IMR-90 (cell line): Measurements from ENCODE around the gene SLC4A2. TPM values are rescaled to one million over a fixed set of nuclear protein-coding genes. Genes with fewer than 3 reads are reported as not detected.

Experiments used
- ATAC-seq: fragments of 200-7000 bp; cut with Tn5 transposase; 2 replicates; pipeline ENCODE4 v1.9.1; 2020; ENCODE audit warnings: low read depth, mild to moderate bottlenecking, moderate library complexity
- BruUV-seq: library from RNA; stranded (reverse); fragments of 400-500 nt; replicated peaks from 2 replicates; lab custom pipeline; 2021; lab: Mats Ljungman, UMichigan
- CTCF ChIA-PET: fragments of 300-600 bp; formaldehyde crosslinking; extraction: SDS; loops from one replicate; lab custom pipeline; 2021; ENCODE audit warnings: antibody characterized with exemption; lab: Yijun Ruan, JAX
- POLR2A ChIA-PET: fragments of 300-600 bp; sonication (Branson Sonifier 250); formaldehyde crosslinking; loops from one replicate; lab custom pipeline; 2022; ENCODE audit warnings: antibody characterized with exemption; ENCODE audit not compliant: unreplicated experiment; lab: Charles Lee
- DNase-seq: peaks from one replicate; pipeline ENCODE4 v3.0.0; 2013
- H2AFZ ChIP-seq: replicated peaks from 2 replicates; pipeline ENCODE3; 2013; ENCODE audit warnings: low read length, mild to moderate bottlenecking; ENCODE audit not compliant: poor library complexity
- H2AK5ac ChIP-seq: 2 replicates; pipeline ENCODE4 v1.6.1; 2013; ENCODE audit warnings: low read depth, low read length, inconsistent platforms
- H2AK9ac ChIP-seq: replicated peaks from 2 replicates; pipeline ENCODE3; 2013; ENCODE audit warnings: mild to moderate bottlenecking, low read depth, low read length, moderate library complexity; ENCODE audit not compliant: poor library complexity
- H2BK120ac ChIP-seq: 2 replicates; pipeline ENCODE4 v1.6.1; 2013; ENCODE audit warnings: low read depth, low read length, inconsistent platforms
- H2BK15ac ChIP-seq: 3 replicates; pipeline ENCODE4 v1.6.1; 2013; ENCODE audit warnings: low read depth, low read length, inconsistent platforms
- H2BK20ac ChIP-seq: 2 replicates; pipeline ENCODE4 v1.6.1; 2013; ENCODE audit warnings: low read depth, mild to moderate bottlenecking, inconsistent platforms, low read length, moderate library complexity
- H2BK5ac ChIP-seq: 2 replicates; pipeline ENCODE4 v1.6.1; 2013; ENCODE audit warnings: mild to moderate bottlenecking, low read depth, low read length, inconsistent platforms; ENCODE audit not compliant: poor library complexity, severe bottlenecking
- H3K14ac ChIP-seq: replicated peaks from 2 replicates; pipeline ENCODE4 v1.6.1; 2013; ENCODE audit warnings: low read depth, low read length, inconsistent platforms
- H3K18ac ChIP-seq: 2 replicates; pipeline ENCODE4 v1.6.1; 2013; ENCODE audit warnings: low read depth, low read length, control low read depth
- H3K23ac ChIP-seq: 2 replicates; pipeline ENCODE4 v1.6.1; 2013; ENCODE audit warnings: low read depth, low read length, inconsistent platforms
- H3K27ac ChIP-seq: 2 replicates; pipeline ENCODE4 v1.5.1; 2013; ENCODE audit warnings: mild to moderate bottlenecking, control low read depth, low read length; ENCODE audit not compliant: insufficient read depth
- H3K27me3 ChIP-seq: 2 replicates; pipeline ENCODE4 v1.6.1; 2013; ENCODE audit warnings: low read length; ENCODE audit not compliant: control insufficient read depth, insufficient read depth
- H3K36me3 ChIP-seq: 2 replicates; pipeline ENCODE4 v1.6.1; 2013; ENCODE audit warnings: low read length, mixed read lengths; ENCODE audit not compliant: control insufficient read depth, insufficient read depth
- H3K4ac ChIP-seq: 2 replicates; pipeline ENCODE4 v1.6.1; 2013; ENCODE audit warnings: low read depth, low read length, inconsistent platforms
- H3K4me1 ChIP-seq: 2 replicates; pipeline ENCODE4 v1.6.1; 2013; ENCODE audit warnings: low read length, mixed read lengths; ENCODE audit not compliant: control insufficient read depth, insufficient read depth
- H3K4me2 ChIP-seq: 2 replicates; pipeline ENCODE4 v1.6.1; 2013; ENCODE audit warnings: low read depth, mild to moderate bottlenecking, control low read depth, low read length, moderate library complexity
- H3K4me3 ChIP-seq: 2 replicates; pipeline ENCODE4 v1.5.1; 2013; ENCODE audit warnings: low read depth, mild to moderate bottlenecking, control low read depth, low read length, moderate library complexity; ENCODE audit not compliant: insufficient read depth
- H3K56ac ChIP-seq: 2 replicates; pipeline ENCODE4 v1.6.1; 2013; ENCODE audit warnings: low read length, inconsistent platforms; ENCODE audit not compliant: insufficient read depth; ENCODE audit errors: extremely low read depth
- H3K79me1 ChIP-seq, 2 experiments: 2 replicates each; pipeline ENCODE4 v1.6.1; 2013; ENCODE audit warnings: low read length in 2 of 2, inconsistent platforms in 1 of 2, low read depth in 1 of 2
- H3K9ac ChIP-seq: 2 replicates; pipeline ENCODE4 v1.6.1; 2013; ENCODE audit warnings: low read depth, low read length, control low read depth
- H3K9me1 ChIP-seq: 2 replicates; pipeline ENCODE4 v1.6.1; 2013; ENCODE audit warnings: low read length, inconsistent platforms; ENCODE audit not compliant: insufficient read depth
- H3K9me3 ChIP-seq: 2 replicates; pipeline ENCODE4 v1.6.1; 2013; ENCODE audit warnings: low read length; ENCODE audit not compliant: control insufficient read depth, insufficient read depth
- H4K20me1 ChIP-seq: 2 replicates; pipeline ENCODE4 v1.6.1; 2013; ENCODE audit warnings: low read length, inconsistent platforms; ENCODE audit not compliant: insufficient read depth
- H4K5ac ChIP-seq: 2 replicates; pipeline ENCODE4 v1.6.1; 2013; ENCODE audit warnings: mild to moderate bottlenecking, low read depth, low read length, control low read depth
- H4K8ac ChIP-seq, 2 experiments: 2 replicates each; pipeline ENCODE4 v1.6.1; 2013; ENCODE audit warnings: low read depth in 2 of 2, low read length in 2 of 2, control low read depth in 1 of 2, inconsistent platforms in 1 of 2
- H4K91ac ChIP-seq: 2 replicates; pipeline ENCODE4 v1.6.1; 2013; ENCODE audit warnings: low read depth, low read length, inconsistent platforms; ENCODE audit not compliant: insufficient read depth
- BHLHE40 ChIP-seq: fragments of 150-350 bp; IDR thresholded peaks from 2 replicates; pipeline ENCODE4 v1.6.1; 2016; ENCODE audit warnings: mild to moderate bottlenecking, low read depth, low read length
- CHD1 ChIP-seq: IDR thresholded peaks from 2 replicates; pipeline ENCODE4 v1.6.1; 2012; ENCODE audit warnings: low read depth, low read length, improper control_type of control experiment
- CTCF ChIP-seq: conservative IDR thresholded peaks from 2 replicates; pipeline ENCODE4 v1.5.1; 2012; ENCODE audit warnings: mild to moderate bottlenecking, low read depth, low read length, improper control_type of control experiment
- ELK1 ChIP-seq: fragments of 150-350 bp; IDR thresholded peaks from 2 replicates; pipeline ENCODE4 v1.6.1; 2016; ENCODE audit warnings: low read depth, mild to moderate bottlenecking, low read length, moderate library complexity, borderline replicate concordance
- MAZ ChIP-seq: IDR thresholded peaks from 2 replicates; pipeline ENCODE4 v1.6.1; 2012; ENCODE audit warnings: low read depth, mild to moderate bottlenecking, low read length, improper control_type of control experiment, moderate library complexity, borderline replicate concordance
- MXI1 ChIP-seq: IDR thresholded peaks from 2 replicates; pipeline ENCODE4 v1.6.1; 2012; ENCODE audit warnings: low read depth, mild to moderate bottlenecking, low read length, moderate library complexity, borderline replicate concordance
- NFE2L2 ChIP-seq: fragments of 150-350 bp; IDR thresholded peaks from 2 replicates; pipeline ENCODE4 v1.6.1; 2016; ENCODE audit warnings: low read depth, mild to moderate bottlenecking, low read length
- RAD21 ChIP-seq: IDR thresholded peaks from 2 replicates; pipeline ENCODE4 v1.6.1; 2012; ENCODE audit warnings: low read length, improper control_type of control experiment
- USF2 ChIP-seq: fragments of 150-350 bp; IDR thresholded peaks from 2 replicates; pipeline ENCODE4 v1.6.1; 2017; ENCODE audit warnings: mild to moderate bottlenecking, antibody characterized with exemption, low read length, low read depth
- WGBS, 2 experiments: methylation state at CpG; one replicate each; pipeline versions ENCODE4 v1.1.5 to v1.1.7; 2013; ENCODE audit warnings: missing lambda C conversion rate in 2 of 2; ENCODE audit not compliant: insufficient read length in 1 of 2; ENCODE audit errors: extremely low coverage in 2 of 2; 5-methylcytosine and 5-hydroxymethylcytosine counted together
- dilution Hi-C: fragments of 300-500 bp; cut with HindIII; formaldehyde crosslinking; loops from one replicate; pipeline ENCODE4 v1.14.3; 2018; ENCODE audit warnings: low sequenced_read_pairs; ENCODE audit not compliant: unreplicated experiment
- in situ Hi-C: fragments of 300-500 bp; cut with MboI; formaldehyde crosslinking; loops from 3 replicates; pipeline ENCODE4 v1.14.3; 2019; ENCODE audit warnings: low sequenced_read_pairs, inconsistent platforms, mixed read lengths
- intact Hi-C: fragments of 100-400 bp; cut with micrococcal nuclease; formaldehyde crosslinking; loops from 2 replicates; pipeline ENCODE4 v1.10.0; 2022
- polyA plus RNA-seq, 3 experiments: library from polyadenylated mRNA; depleted of rRNA; stranded (reverse); fragments of >200 nt; gene quantifications; 2 replicates each; pipeline ENCODE4 v1.2.3, GENCODE V29; 2012; ENCODE audit warnings: low replicate concordance in 1 of 3
- total RNA-seq: library from RNA; depleted of rRNA; stranded (reverse); fragments of >200 nt; gene quantifications from 2 replicates; pipeline ENCODE4 v1.2.3, GENCODE V29; 2012

The SLC4A2 gene
- total and polyA plus RNA-seq, 2 of the 4 experiments (the other 2 are of a cell fraction) = 29.6 to 91.0 TPM

- TF ChIP-seq NFE2L2 = no peak
Observed at GRCh38 chr7:151074817-151075661, 15.7 kb downstream of the SLC4A2 start (continued).

GRCh38 chr7:151075662-151075971 lies 16.2 kb downstream of the SLC4A2 start:
- Histone ChIP-seq H2AK5ac (no peak overlapping the region), H3K27me3 (no peaks in the 10 kb centered on the region), H3K4ac (no peak overlapping the region), H2AFZ (no peak overlapping the region), H3K9me1 (no peaks in the 10 kb centered on the region), H3K4me1 (peaks cover 8% of the 10 kb centered on the region), H3K36me3 (peaks cover 66% of the 10 kb centered on the region), H3K79me1 (peaks cover 13 to 60% of the 10 kb centered on the region in 2 experiments; a peak in 3 of 4 replicates), H3K9me3 (no peaks in the 10 kb centered on the region), H4K8ac (no peak overlapping the region), H3K4me2 (no peak overlapping the region), H2BK5ac (no peak overlapping the region), H3K56ac (no peak overlapping the region), H4K5ac (no peak overlapping the region), H2AK9ac (peak overlapping the region; percentile 37), H4K20me1 (peaks cover 22% of the 10 kb centered on the region), H4K91ac (no peak overlapping the region), H3K27ac (no peak overlapping the region), H3K9ac (no peak overlapping the region), H3K18ac (no peak overlapping the region), H3K14ac (no peak overlapping the region), H2BK20ac (no peak overlapping the region), H2BK120ac (no peak overlapping the region), H3K23ac (no peak overlapping the region), H2BK15ac (no peak overlapping the region), H3K4me3 (no peak overlapping the region)
- in situ Hi-C loops = no loop called here
- ChIA-PET CTCF (no interaction called here), POLR2A (no interaction called here)
- 92% methylated on average over 4 of the region's 7 CpGs; no CpG with 5 or more reads in 1 of the 2 experiments for WGBS, 2 experiments
- BruUV-seq = no TSS peak
- ATAC-seq (no peak), DNase-seq (no peak)
- TF ChIP-seq MAZ (no peak), MXI1 (no peak), CHD1 (no peak), ELK1 (no peak), RAD21 (no peak), CTCF (no peak), BHLHE40 (no peak), USF2 (no peak)
- dilution Hi-C loops = no loop called here
- intact Hi-C loops = no loop called here
